Measurements from ENCODE around the gene ST8SIA2. TPM values are rescaled to one million over a fixed set of nuclear protein-coding genes. Genes with fewer than 3 reads are reported as not detected.

ST8SIA2 gene
- polyA plus RNA-seq, 1 donor from 2014 or later: 24.0 TPM

GRCh38 chr15:92410537-92410936, 16.9 kb downstream of the ST8SIA2 start:
- no peak overlapping the region for H3K4me3 ChIP-seq (ENCODE audit: low read length)
- H3K9me3 ChIP-seq (ENCODE audit: low read length): no peaks in the 10 kb centered on the region
- H3K27ac ChIP-seq (ENCODE audit: low read length): no peak overlapping the region
- H3K27me3 ChIP-seq (ENCODE audit: insufficient read depth, low read depth, low read length): no peaks in the 10 kb centered on the region
- H3K4me2 ChIP-seq (ENCODE audit: low read length): no peak overlapping the region
- H3K79me2 ChIP-seq (replicated peaks; ENCODE audit: insufficient read depth, low read length): peaks cover 58% of the 10 kb centered on the region
- peaks cover 8% of the 10 kb centered on the region for H4K20me1 ChIP-seq (ENCODE audit: insufficient read depth)
- peaks cover 4% of the 10 kb centered on the region for H3K36me3 ChIP-seq (ENCODE audit: insufficient read depth, low read length)
- TF ChIP-seq REST (IDR thresholded peaks at IDR 0.05; ENCODE audit: borderline replicate concordance) (no peak), EZH2 (IDR thresholded peaks at IDR 0.05; ENCODE audit: borderline replicate concordance, insufficient read depth, low read length, poor library complexity, severe bottlenecking) (no peak), TAF1 (IDR thresholded peaks at IDR 0.05; ENCODE audit: low read depth) (no peak), SMC3 (conservative IDR thresholded peaks at IDR 0.05; ENCODE audit: poor library complexity) (no peak), RAD21 (conservative IDR thresholded peaks at IDR 0.05) (no peak), EP300 (conservative IDR thresholded peaks at IDR 0.05; ENCODE audit: poor library complexity, severe bottlenecking) (no peak), POLR2AphosphoS5 (IDR thresholded peaks at IDR 0.05) (no peak), MXI1 (conservative IDR thresholded peaks at IDR 0.05; ENCODE audit: poor library complexity, severe bottlenecking) (no peak)
- no peaks in the 10 kb centered on the region for H3K9me2 ChIP-seq (ENCODE audit: insufficient read depth, low read length)
- no peak overlapping the region for H2AFZ ChIP-seq (ENCODE audit: low read depth, low read length)
- H3F3A ChIP-seq (ENCODE audit: insufficient read depth, low read length, poor library complexity, severe bottlenecking): no peaks in the 10 kb centered on the region
- no peak overlapping the region for H3K9ac ChIP-seq (ENCODE audit: low read length)

- peaks cover 5% of the 10 kb centered on the region for H4K20me1 ChIP-seq (ENCODE audit: insufficient read depth)
- H3K36me3 ChIP-seq (ENCODE audit: insufficient read depth, low read length): peaks cover 4% of the 10 kb centered on the region
- no peak overlapping the region for H3K4me3 ChIP-seq (ENCODE audit: low read length)
- H3K27ac ChIP-seq (ENCODE audit: low read length): no peak overlapping the region
- H3K79me2 ChIP-seq (replicated peaks; ENCODE audit: insufficient read depth, low read length): peaks cover 52% of the 10 kb centered on the region
- H3K9me2 ChIP-seq (ENCODE audit: insufficient read depth, low read length): no peaks in the 10 kb centered on the region
- no peak overlapping the region for H2AFZ ChIP-seq (ENCODE audit: low read depth, low read length)
- no peaks in the 10 kb centered on the region for H3F3A ChIP-seq (ENCODE audit: insufficient read depth, low read length, poor library complexity, severe bottlenecking)
- no peak for TF ChIP-seq CTCF (IDR thresholded peaks at IDR 0.05; ENCODE audit: poor library complexity, severe bottlenecking)
- no peak for TF ChIP-seq TAF1 (IDR thresholded peaks at IDR 0.05; ENCODE audit: low read depth)
- TF ChIP-seq RAD21 (conservative IDR thresholded peaks at IDR 0.05): no peak
- TF ChIP-seq MXI1 (conservative IDR thresholded peaks at IDR 0.05; ENCODE audit: poor library complexity, severe bottlenecking): no peak
- no peak for TF ChIP-seq POLR2AphosphoS5 (IDR thresholded peaks at IDR 0.05)
- no peak for TF ChIP-seq REST (IDR thresholded peaks at IDR 0.05; ENCODE audit: borderline replicate concordance)
- TF ChIP-seq SMC3 (conservative IDR thresholded peaks at IDR 0.05; ENCODE audit: poor library complexity): no peak
- no peak for TF ChIP-seq EZH2 (IDR thresholded peaks at IDR 0.05; ENCODE audit: borderline replicate concordance, insufficient read depth, low read length, poor library complexity, severe bottlenecking)
- no peak for TF ChIP-seq EP300 (conservative IDR thresholded peaks at IDR 0.05; ENCODE audit: poor library complexity, severe bottlenecking)
- H3K4me2 ChIP-seq (ENCODE audit: low read length): no peak overlapping the region
- H3K9me3 ChIP-seq (ENCODE audit: low read length): no peaks in the 10 kb centered on the region
- H3K27me3 ChIP-seq (ENCODE audit: insufficient read depth, low read depth, low read length): no peaks in the 10 kb centered on the region
- no peak overlapping the region for H3K9ac ChIP-seq (ENCODE audit: low read length)
Observed at GRCh38 chr15:92411256-92411655, 17.6 kb downstream of the ST8SIA2 start.

Measured in neural cell (in vitro differentiated cells).